ENCODE measurements around the gene UBTD1.

Gene UBTD1

DNA sequence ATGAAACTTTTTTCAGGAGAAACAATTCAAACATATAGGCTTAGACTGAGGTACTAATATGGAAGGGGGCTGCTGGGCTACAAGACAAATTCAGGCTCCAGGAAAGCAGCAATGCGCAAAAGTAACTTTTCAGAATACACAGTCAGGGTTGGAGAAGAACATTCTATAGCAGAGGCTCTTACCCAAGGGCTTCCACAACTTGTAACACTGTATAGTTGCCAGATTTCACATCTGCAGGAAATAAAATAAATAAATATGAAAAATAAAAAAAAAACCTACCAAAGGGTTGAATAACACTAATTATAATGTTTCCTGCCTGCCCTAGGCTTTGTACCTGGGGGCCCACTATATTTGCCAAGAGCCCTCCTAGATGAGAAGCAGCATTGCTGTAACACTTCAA is 14.8 kb upstream of the UBTD1 start:
- DNase-seq, result no peak

DNA sequence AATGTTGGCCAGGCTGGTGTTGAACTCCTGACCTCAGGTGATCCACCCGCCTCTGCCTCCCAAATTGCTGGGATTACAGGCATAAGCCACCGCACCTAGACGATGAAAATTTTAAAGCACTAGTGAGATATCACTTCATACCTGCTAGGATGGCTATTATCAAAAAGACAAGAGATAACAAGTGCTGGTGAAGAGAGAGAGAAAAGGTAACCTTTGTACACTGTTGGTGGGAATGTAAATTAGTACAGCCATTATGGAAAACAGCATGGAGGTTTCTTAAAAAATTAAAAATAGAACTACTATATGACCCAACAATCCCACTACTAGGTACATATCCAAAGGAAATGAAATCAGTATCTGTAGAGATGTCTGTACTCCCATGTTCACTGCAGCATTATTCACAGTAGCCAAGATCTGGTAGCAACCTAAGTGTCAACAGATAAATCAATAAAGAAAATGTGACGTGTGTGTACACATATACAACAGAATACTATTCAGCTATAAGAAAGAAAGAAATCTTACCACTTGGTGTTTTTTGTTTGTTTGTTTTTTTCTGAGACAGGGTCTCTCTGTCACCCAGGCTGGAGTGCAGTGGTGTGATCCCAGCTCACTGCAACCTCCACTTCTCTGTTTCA is 13.0 kb upstream of the UBTD1 start:
- no peak for DNase-seq

DNA sequence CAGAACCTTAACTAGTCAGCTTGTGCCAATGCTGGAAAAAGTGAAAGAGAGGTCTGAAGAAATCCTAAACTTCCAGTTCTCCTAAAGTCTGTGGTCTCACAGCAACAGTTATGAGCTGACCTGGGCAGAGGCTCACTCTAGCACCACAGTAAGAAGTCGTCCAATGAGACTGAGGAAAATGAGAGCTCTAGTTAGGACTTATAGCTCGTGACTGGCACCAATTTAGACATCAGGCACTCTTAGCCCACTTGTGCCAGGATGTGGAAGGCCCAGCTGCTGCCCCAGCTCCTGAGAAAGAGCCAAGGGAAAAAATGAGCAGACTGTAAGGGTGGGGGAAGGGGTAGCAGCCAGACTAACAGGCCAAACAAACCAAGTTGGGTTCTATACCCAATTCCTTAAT is 8.1 kb upstream of the UBTD1 start:
- DNase-seq, result no peak

DNA sequence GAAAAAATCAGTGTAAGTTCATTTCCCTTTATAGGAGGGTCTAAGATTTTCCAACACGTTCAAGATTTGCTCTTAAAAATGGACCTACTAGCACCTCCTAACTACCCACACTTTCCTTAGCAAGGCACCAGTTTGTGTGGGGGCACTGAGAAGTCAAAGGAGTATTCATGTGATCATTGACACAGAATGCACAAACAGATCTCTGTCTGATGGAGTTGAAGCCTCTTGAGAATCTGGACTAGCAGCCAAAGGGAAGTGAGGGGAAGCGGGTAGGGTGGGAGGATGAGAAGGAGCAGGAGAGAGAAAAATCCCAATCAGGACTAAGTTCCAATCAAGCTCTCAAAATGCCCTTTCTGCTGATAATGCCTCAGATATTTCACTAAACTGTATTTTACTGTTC is 4.6 kb upstream of the UBTD1 start:
- no peak for DNase-seq

- DNase-seq, result no peak
These were observed 3.7 kb upstream of the UBTD1 start for GRCh38 chr10:97494863-97495506.

GRCh38 chr10:97497572-97498075 is 1.1 kb upstream of the UBTD1 start:
- DNase-seq, result peak; percentile 66

DNA sequence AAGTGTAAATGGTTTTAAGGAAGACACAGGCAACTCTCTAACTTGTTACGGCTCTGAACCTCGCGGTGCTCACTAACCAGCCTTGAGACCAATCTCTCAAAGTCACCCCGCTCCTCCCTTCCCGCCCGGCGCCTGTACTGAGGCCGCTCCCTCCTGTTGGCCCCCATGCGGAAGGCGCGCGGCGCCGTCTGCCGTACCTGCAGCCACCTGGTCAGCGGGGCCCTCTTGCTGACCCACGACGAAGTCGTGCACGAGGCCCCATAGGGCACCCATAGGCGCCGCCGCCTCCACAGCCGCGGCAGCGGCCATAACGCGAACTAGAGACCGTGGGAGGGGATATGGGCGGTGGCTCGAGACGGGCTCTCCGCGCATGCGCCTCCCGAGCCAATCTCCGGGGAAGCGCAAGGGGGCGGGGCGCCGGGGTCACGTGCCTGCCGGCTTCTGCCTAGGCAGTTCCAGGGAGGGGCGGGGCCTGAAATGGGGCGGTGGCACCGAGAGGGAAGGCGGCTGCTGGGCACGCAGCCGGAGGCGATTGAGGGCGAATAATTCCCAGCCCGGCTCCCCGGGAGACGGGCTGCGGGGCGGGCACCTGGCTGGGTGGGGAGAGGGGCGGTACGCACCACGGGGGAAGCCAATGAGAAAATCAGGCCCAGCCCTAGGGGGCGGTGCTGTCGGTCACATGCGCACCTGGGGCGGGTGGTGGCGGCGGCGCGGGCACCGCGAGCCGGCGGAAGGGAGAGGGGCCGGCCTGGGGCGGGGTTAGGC is 466 bp upstream of the UBTD1 start, which contains the start of gene MMS19:
Gene MMS19 (minus strand): TSS at position 347 of the 765 bp plus-strand sequence. CDS start 38 bp downstream, at position 309.
- DNase-seq, result peak; percentile 97

DNA sequence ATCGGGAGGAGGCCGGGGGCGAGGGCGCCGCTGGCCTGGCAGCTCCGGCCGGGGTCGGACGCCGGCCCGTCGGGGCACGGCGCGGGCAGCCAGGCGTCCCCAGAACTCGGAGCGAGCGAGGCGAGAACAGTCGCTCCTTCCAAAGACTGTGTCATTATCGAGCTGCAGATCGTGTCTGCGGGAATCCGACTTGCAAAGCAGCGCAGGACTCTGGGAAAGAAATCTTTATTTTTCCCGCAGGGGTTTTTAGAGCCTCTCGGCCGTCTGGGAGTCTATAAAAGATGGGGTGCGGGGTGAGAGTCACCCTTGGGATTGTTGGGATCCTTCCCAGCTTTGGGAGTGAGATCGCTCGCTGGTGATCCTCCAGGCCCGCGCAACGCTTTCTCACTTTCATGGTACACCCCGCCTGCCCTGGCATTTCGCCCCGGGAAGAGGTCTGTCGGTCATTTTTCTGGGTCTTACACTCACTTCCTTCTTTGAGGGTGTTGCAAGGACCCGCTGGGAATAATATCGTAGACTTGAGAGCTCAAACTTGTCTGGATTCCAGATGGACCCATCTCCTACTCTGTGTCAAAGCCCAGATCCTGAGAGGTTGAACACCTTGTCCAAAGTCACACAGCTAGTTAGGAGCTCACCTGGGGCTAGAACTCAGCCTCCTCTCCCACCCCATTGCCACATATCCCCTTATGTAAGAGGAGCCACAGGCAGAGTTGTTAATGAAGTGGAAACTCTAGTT is 1.0 kb downstream of the UBTD1 start:
- no peak for DNase-seq

- no peak for DNase-seq
These were observed 1.5 kb downstream of the UBTD1 start for GRCh38 chr10:97500297-97500575.

GRCh38 chr10:97502916-97503315 is 4.2 kb downstream of the UBTD1 start:
- DNase-seq, result no peak

DNA sequence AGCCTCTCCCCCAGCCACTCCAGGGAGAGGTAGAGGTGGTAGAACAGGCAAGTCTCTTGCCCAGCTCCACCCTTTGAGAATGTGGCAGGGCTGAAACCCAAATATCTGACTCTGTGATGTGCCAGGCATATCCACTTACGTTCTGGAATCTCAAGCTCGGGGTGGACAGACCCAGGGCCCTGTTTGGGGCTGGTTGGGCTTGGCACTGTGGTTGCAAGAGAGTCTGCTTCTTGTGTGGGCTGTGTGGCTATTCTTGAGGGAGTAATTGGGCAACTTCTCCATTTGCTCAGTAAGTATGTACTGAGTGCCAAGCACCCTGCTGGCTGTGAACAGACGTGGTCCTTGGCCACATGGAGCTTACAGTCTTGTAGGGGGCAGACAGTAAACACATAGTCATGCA is 4.7 kb downstream of the UBTD1 start:
- no peak for DNase-seq

GRCh38 chr10:97505152-97505551 is 6.4 kb downstream of the UBTD1 start:
- no peak for DNase-seq

DNA sequence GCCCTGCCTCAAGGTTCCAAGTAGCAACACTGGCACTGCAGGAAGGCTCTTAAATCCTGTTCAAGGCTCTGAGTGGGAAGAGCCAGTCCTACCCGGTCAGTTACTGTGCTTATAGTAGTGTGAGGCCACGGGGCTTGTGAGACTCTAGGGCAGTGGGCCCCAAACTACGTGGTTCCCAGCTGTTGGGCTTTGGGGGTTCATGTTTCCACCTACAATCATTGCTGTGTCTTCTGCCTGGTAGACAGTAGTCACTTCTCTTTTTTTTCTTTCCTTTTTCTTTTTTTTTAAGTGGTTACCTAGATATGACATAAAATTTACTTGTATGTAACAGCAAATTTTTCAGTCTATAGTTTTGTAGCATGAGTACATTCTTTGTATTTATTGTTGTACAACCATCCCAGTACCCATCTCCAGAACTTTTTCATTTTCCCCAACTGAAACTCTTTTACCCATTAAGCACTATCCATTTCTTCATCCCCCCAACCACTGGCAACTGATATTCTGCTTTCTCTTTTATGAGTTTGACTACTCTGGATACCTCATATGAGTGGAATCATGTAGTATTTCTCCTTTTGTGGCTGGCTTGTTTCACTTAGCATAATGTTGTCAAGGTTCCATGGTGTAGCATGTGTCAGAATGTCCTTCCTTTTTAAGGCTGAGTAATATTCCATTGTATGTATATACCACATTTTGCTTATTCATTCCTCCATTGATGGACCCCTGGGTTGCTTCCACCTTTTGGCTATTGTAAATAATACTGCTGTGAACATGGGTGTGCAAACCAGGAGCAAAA is 7.7 kb downstream of the UBTD1 start:
- no peak for DNase-seq

- no peak for DNase-seq
These were observed 9.6 kb downstream of the UBTD1 start for GRCh38 chr10:97508342-97508741.

DNA sequence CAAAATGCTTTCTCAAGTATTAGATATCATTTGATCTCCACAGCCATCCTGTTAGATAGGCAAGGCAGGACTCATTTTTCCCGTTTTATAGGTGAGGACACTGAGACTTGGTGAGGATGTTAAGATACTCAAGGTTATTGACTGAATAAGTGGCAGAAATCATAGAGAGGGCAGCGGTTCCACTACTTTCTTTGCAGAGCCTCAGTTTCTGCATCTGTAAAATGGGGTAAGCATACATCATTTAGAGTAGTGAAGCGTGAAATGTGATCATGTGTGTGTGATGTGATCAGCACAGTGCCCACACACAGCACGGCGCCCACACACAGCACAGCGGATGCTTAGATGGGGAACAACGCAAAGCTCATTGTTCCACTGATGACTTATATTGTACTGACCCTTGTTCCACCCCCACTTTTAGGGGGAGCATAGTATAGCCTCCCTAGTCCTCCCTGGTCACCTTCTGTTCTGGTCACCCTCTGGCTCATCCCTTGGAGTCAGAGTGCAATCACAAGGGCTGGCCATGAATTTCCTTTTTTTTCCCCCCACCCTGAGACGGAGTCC is 10.5 kb downstream of the UBTD1 start:
- DNase-seq, result no peak

DNA sequence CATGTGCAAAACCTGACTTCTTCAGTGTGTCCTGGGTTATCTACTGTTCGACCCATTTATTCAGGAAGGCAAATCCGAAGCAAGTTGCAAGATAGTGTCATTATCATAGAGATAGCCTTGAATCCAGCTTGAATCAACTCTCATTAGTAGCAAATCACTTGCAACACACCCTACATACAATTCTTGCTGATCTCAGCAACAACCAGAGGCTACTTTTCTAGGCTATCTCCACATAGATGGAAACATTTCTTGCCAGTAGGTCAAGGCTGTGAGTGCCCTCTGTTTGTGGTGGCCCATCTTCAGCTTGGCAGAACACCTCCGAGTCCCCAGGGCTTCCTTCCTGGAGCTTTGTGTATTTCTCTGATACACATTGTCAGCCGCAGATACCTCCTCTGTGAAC is 12.0 kb downstream of the UBTD1 start:
- DNase-seq, result no peak

DNA sequence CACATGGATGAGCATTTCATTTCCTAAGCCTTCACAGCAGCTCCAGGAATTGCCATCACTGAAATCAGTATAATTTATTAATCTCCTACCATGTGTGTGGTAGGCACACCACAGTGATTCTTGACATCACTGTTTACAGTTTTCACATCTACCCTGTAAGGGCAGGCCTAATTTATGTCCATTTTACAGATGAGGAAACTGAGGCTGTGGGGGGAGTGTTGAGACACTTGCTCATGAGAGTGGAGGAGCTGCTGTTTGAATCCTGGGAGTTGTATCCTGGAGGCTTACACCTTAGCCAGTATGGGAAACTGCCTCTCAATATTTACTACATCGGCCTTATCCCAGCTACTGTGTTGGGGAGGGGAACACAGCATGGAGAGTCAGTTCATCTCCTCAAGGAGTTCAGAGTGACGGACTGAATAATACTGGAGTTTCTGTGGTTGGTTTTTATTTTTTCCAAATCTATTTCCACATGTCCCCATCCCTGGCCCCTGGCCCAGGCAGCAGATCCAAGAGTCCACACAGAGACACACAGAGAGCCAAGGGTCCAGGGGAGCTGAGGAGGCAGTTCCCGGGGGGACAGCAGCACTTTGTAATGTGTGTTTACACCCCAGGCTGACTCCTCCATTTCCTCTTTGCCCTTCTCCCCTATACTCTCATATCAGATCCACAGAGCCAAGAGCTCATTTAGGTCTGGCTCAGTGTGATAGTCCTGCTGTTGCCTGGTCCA is 13.2 kb downstream of the UBTD1 start:
- DNase-seq, result no peak

GRCh38 chr10:97512993-97513392 is 14.3 kb downstream of the UBTD1 start:
- DNase-seq, result no peak

- DNase-seq, result no peak
These were observed 15.6 kb downstream of the UBTD1 start for GRCh38 chr10:97514344-97514743.

DNA sequence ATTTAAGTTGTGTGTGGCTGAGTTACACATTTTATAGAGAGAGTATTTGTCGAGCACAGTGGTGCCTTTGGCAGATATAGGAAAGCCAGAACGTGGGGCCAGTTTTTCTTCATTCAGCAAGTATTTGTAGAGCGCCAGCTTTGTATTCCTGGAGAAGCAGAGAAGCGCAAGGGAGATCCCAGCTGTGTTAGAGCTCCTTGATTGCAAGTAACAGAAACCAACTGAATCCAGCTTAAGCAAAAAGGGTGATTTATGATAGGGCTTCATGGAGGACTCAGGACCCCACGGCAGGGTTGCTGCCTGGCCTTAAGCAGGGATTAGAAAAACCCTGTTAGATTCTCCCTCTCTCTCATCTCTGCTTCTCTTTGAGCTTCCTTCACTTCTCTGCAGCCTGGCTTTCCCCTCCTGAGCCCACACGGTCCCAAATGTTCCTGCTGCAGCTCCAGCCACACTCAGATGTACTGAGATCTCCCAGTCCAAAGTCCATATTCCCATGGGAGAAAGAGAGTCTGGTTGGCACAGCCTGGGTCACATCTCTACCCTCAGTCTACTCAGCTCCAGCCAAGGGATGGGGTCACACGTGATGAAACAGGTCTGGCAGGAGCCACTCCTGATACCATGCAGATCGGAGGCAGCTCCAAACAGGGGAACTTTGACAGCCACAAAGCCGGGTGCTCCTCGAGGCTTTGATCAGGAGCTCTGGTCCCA is 16.7 kb downstream of the UBTD1 start:
- DNase-seq, result no peak
